NCI-H2107 treated with DMSO at 0.1 percent for 48 hours (cell line): ENCODE data around the gene TMEM217.
"Not testable (repeated sequence)": the region's sequence is repeated elsewhere in the genome, so short reads cannot be mapped to it uniquely, and the experiment has no call there.

Experiments
- DNase-seq: peaks from one replicate; lab custom pipeline; 2025; ENCODE audit not compliant: unreplicated experiment; lab: John Stamatoyannopoulos, UW

The TMEM217 gene

DNA sequence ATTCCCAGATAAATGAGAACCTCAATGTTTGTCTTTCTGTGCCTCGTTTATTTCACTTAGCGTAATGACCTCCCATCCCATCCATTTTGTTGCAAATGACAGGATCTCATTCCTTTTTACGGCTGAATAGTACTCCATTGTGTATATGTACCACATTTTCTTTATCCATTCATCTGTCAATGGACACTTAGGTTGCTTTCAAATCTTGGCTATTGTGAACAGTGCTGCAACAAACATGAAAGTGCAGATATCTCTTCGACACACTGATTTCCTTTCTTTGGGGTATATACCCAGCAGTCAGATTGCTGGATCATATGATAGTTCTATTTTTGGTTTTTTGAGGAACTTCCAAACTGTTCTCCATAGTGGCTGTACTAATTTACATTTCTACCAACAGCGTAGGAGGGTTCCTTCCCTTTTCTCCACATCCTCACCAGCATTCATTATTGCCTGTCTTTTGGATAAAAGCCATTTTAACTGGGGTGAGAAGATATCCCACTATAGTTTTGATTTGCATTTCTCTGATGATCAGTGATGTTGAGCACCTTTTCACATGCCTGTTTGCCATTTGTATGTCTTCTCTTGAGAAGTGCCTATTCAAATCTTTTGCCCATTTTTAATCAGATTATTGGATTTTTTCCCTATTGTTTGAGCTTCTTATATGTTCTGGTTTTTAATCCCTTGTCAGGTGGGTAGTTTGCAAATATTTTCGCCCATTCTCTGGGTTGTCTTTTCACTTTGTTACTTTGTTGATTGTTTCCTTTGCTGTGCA, 71.8 kb downstream of the TMEM217 start:
- not testable (repeated sequence) for DNase-seq

DNA sequence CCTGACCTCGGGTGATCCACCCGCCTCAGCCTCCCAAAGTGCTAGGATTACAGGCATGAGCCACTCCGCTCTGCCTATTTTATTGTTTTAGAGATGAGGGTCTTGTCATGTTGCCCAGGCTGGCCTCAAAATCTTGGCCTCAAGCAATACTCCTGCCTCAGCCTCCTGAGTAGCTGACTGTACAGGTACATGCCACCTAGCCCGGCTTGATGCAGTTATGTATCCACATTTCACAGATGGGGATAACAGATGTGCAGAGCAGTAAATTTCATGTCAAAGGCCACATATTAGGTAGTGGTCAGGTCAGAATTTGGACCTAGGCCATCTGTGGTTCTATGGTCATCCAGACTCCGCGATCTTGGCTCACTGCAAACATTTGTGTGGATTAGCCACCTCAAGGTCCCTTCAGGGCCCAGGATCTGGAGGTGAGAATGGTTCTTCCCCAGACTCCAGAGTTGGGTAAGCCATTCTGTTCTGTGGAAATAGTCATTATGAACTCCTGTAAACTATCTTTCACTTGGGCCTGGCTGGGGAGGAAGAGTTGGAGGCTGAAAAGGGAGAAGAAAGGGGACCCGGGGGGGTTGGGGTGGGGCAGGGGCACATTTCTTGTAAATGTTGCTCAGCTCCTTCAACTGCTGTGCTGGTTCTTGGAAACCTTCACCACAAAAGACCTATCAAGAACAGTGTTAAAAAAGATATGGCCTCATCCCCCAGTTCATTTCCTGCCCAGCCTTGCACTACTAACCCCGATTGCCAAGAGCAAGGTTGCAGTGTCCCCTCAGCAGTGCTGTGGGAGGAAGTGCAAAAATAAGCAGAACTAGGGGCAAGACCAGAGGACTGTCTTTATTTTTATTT, 75.0 kb downstream of the TMEM217 start:
- no peak for DNase-seq

GRCh38 chr6:37180610-37181009, 77.3 kb downstream of the TMEM217 start:
- not testable (repeated sequence) for DNase-seq

DNA sequence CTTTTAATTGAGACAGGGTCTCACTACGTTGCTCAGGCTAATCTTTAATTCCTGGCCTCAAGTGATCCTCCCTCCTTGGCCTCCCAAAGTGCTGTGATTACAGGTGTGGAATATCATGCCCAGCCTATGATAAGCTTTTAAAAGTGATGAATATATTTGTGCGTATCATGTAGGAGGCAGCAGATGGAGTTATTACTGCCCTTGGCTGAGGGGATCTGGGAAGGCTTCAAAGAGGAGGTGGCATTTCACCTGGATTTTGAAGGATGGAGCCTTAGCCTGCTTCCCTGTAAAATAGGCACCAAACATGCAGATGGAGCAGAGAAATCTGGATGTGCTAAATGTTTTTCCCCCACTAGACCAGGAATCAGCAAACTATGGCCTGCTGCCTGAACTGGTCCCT, 77.9 kb downstream of the TMEM217 start:
- no peak for DNase-seq

DNA sequence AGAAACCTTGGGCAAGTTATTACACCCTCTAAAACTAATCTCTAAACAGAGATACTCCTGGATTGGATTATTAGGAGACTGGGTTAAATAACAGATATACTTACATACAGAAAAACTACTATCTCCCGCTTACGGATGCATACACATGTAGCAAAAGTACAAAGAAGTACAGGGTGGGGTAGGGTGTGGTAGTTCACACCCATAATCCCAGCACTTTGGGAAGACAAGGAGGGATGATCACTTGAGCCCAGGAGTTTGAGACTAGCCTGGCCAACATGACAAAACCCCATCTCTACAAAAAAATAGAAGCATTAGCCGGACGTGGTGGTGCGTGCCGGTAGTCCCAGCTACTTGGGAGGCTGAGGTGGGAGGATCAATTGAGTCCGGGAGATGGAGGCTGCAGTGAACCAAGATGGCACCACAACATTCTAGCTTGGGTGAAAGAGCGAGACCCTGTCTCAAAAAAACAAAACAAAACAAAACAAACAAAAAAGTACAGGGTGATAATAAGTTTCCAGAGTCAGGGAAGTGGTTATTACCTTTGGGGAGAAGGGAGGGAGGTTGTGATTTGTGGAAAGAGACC, 79.9 kb downstream of the TMEM217 start:
- no peak for DNase-seq

- no peak for DNase-seq
These were observed 80.6 kb downstream of the TMEM217 start for GRCh38 chr6:37177077-37177934.

GRCh38 chr6:37176268-37177076, 81.5 kb downstream of the TMEM217 start:
- DNase-seq: no peak

DNA sequence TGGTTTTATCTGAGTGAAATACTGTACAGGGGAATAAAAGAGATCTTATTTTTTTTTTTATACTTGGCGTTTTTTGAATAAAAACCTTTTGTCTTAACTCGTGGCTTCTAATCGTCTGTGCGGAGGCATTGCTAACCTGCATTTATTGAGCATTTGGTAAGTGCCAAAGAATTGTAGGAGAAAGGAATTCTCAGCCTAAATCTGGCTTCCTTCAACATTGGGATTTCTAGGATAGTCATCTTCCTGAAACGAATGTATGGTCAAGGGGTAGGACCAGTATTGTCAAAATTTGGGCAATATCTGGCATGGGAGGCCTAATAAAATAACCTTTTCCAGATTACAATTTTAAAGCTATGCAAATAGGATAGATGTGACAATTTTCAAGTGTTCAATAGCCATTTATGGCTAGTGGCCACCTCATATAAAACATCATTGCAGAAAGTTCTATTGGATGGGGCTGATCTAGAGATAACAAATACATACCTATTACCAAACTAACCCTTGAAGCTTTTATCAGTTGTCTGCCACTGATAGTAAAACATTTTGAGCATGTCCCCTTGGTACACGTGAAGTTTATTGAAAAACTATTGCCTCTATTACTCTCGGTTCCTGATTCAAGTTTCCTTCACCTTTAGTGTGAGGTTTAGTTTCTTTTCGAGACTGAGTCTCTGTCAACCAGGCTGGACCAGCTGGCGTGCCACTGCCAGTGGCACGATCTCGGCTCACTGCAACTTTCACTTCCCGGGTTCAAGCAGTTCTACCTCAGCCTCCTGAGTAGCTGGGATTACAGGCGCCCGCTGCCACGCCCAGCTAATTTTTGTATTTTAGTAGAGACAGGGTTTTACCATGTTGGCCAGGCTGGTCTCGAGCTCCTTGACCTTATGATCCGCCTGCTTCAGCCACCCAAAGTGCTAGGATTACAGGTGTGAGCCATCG, 82.3 kb downstream of the TMEM217 start:
- DNase-seq: no peak

- DNase-seq: no peak
These were observed 83.2 kb downstream of the TMEM217 start for GRCh38 chr6:37174515-37175331.

- no peak for DNase-seq
These were observed 83.8 kb downstream of the TMEM217 start for GRCh38 chr6:37174196-37174514.

DNA sequence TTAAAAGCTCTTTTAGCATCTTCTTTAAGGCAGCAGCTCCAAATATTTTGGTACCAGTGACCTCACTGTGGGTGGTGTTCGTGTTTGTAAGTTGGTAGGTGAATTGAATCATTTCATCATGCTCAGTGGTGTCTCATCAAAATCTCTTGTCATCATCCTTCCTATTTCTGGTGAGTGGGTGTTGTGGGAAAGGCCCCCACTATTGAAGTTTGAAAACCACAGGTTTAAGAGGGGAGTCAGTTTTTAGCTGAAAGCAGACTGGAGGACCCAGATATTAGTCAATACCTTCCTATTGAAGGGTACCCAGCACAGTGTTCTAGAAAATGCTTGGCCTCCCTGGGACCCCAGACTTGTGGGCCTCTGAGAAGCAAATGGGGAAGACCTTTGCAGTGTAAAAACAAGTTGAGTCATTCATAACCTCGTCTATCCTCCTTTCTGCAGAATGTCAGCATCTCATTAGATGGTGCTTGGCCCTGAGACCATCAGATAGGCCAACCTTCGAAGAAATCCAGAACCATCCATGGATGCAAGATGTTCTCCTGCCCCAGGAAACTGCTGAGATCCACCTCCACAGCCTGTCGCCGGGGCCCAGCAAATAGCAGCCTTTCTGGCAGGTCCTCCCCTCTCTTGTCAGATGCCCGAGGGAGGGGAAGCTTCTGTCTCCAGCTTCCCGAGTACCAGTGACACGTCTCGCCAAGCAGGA, 84.3 kb downstream of the TMEM217 start:
- DNase-seq: no peak

DNA sequence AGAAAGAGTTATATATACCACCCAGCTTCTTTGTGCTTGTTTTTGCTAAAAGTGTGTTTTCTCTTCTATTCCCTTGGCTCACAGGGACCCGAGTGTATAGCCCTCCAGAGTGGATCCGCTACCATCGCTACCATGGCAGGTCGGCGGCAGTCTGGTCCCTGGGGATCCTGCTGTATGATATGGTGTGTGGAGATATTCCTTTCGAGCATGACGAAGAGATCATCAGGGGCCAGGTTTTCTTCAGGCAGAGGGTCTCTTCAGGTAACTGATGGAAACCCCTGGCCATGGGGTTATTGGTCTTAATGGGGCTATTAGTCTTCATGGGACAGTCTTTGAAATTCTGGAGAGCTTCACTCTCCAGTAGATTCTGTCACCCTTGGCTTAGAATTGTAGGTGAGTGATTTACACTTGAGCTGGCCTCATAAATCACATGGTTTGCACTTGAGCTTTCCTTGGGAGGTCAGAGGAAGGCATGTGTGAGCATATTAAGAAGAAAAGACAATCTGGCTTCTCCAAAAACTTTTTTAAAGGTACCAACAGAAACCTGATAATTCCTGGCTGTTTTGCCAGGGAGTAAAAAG, 84.9 kb downstream of the TMEM217 start:
- DNase-seq: no peak

- peak; percentile 71 for DNase-seq
These were observed 85.8 kb downstream of the TMEM217 start for GRCh38 chr6:37171970-37172812.

DNA sequence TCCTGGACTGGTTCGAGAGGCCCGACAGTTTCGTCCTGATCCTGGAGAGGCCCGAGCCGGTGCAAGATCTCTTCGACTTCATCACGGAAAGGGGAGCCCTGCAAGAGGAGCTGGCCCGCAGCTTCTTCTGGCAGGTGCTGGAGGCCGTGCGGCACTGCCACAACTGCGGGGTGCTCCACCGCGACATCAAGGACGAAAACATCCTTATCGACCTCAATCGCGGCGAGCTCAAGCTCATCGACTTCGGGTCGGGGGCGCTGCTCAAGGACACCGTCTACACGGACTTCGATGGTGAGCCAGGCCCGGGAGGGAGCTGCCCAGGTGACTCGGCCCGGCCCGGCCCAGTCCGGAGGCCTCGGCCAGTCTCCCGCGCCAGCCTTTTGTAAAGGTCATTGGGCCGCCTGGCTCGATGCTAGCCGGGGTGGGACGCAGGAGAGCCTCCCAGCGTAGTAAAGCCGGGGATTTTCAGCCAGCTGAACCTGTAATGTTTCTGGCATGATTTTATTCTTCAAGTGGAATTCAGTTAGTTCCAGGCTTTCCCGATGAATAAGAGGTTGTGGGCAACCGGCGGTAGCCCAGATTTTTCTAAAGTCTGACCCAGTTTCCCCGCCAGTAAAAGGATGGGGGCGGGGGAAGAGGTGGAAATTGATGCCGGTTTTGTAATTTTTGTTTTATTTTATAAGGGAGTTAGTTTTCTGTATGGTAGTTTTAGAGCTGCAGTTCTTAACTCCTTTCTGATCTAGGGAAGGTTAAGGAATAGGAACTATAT, 86.6 kb downstream of the TMEM217 start:
- DNase-seq: no peak

DNA sequence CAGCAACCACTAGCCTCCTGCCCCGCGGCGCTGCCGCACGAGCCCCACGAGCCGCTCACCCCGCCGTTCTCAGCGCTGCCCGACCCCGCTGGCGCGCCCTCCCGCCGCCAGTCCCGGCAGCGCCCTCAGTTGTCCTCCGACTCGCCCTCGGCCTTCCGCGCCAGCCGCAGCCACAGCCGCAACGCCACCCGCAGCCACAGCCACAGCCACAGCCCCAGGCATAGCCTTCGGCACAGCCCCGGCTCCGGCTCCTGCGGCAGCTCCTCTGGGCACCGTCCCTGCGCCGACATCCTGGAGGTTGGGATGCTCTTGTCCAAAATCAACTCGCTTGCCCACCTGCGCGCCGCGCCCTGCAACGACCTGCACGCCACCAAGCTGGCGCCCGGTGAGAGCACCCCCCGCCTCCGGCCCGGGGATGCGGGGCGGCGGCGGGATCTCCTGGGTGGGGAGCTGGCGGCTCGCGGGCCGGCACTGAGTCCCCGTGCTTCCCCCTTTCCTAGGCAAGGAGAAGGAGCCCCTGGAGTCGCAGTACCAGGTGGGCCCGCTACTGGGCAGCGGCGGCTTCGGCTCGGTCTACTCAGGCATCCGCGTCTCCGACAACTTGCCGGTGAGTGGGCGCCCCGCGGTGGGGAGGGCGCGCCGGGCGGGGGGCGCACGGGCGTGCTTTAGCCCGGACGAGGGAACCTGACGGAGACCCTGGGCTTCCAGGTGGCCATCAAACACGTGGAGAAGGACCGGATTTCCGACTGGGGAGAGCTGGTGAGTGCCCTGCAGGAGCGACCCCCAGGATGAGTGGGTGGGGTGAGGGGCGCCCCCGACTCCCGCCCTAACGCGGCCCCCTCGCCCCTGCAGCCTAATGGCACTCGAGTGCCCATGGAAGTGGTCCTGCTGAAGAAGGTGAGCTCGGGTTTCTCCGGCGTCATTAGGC, 87.4 kb downstream of the TMEM217 start:
- no peak for DNase-seq
